Mesothelial cell of epicardium (in vitro differentiated cells): ENCODE measurements around the gene ZSCAN30. TPM values are rescaled to one million over a fixed set of nuclear protein-coding genes. Genes with fewer than 3 reads are reported as not detected.

Source experiments
- DNase-seq, 2 experiments: peaks; one replicate each; pipeline ENCODE4 v3.0.0; 2021; ENCODE audit warnings: low spot score in 2 of 2; ENCODE audit not compliant: unreplicated experiment in 2 of 2
- H3K27ac Mint-ChIP-seq: 2 replicates; pipeline ENCODE4 v1.8.0; 2021; ENCODE audit warnings: mixed read lengths
- H3K27me3 Mint-ChIP-seq: 2 replicates; pipeline ENCODE4 v1.8.0; 2021; ENCODE audit warnings: low read depth, mixed read lengths
- H3K36me3 Mint-ChIP-seq: 2 replicates; pipeline ENCODE4 v1.8.0; 2021; ENCODE audit warnings: mixed read lengths
- H3K4me1 Mint-ChIP-seq: 2 replicates; pipeline ENCODE4 v1.8.0; 2021; ENCODE audit warnings: mixed read lengths
- H3K4me3 Mint-ChIP-seq: 2 replicates; pipeline ENCODE4 v1.8.0; 2021; ENCODE audit warnings: mild to moderate bottlenecking, moderate library complexity, mixed read lengths
- H3K9me3 Mint-ChIP-seq: 2 replicates; pipeline ENCODE4 v1.8.0; 2021; ENCODE audit warnings: mixed read lengths
- CTCF ChIP-seq: fragments of 200-600 bp; sonication (generic); IDR thresholded peaks from one replicate; pipeline ENCODE4 v1.5.0; 2021; ENCODE audit warnings: antibody characterized with exemption; ENCODE audit not compliant: unreplicated experiment
- total RNA-seq: library from RNA; stranded (reverse); gene quantifications from 3 replicates; pipeline ENCODE4 v1.2.1, GENCODE V29; 2021

The ZSCAN30 gene
- total RNA-seq, 1 donor from 2014 or later: 27.1 TPM

- Mint-ChIP-seq H3K27ac (no peak overlapping the region), H3K4me3 (no peak overlapping the region), H3K36me3 (peaks cover 43% of the 10 kb centered on the region), H3K27me3 (no peaks in the 10 kb centered on the region), H3K4me1 (no peaks in the 10 kb centered on the region), H3K9me3 (peaks cover 42% of the 10 kb centered on the region)
- DNase-seq: no peak
- no peak for TF ChIP-seq CTCF
These were observed 18.4 kb downstream of the ZSCAN30 start for GRCh38 chr18:35271656-35272055.

- no peak for DNase-seq
- peaks cover 50% of the 10 kb centered on the region for H3K36me3 Mint-ChIP-seq
- H3K27me3 Mint-ChIP-seq: no peaks in the 10 kb centered on the region
- H3K27ac Mint-ChIP-seq: no peak overlapping the region
- no peak for TF ChIP-seq CTCF
- H3K4me3 Mint-ChIP-seq: no peak overlapping the region
- H3K4me1 Mint-ChIP-seq: no peaks in the 10 kb centered on the region
- peaks cover 38% of the 10 kb centered on the region for H3K9me3 Mint-ChIP-seq
These were observed 21.2 kb downstream of the ZSCAN30 start for GRCh38 chr18:35268821-35269220.

GRCh38 chr18:35267809-35268208 lies 22.2 kb downstream of the ZSCAN30 start:
- TF ChIP-seq CTCF: no peak
- Mint-ChIP-seq H3K4me3 (no peak overlapping the region), H3K27ac (no peak overlapping the region), H3K36me3 (peaks cover 47% of the 10 kb centered on the region), H3K4me1 (no peaks in the 10 kb centered on the region), H3K27me3 (no peaks in the 10 kb centered on the region), H3K9me3 (peaks cover 30% of the 10 kb centered on the region)
- no peak for DNase-seq

GRCh38 chr18:35267161-35267651 lies 22.8 kb downstream of the ZSCAN30 start:
- peaks cover 26% of the 10 kb centered on the region for H3K9me3 Mint-ChIP-seq
- DNase-seq: no peak
- peaks cover 47% of the 10 kb centered on the region for H3K36me3 Mint-ChIP-seq

GRCh38 chr18:35264409-35264808 lies 25.6 kb downstream of the ZSCAN30 start:
- Mint-ChIP-seq H3K36me3 (peaks cover 63% of the 10 kb centered on the region), H3K27ac (no peak overlapping the region), H3K9me3 (peaks cover 29% of the 10 kb centered on the region), H3K4me1 (no peaks in the 10 kb centered on the region), H3K4me3 (no peak overlapping the region), H3K27me3 (no peaks in the 10 kb centered on the region)
- no peak for TF ChIP-seq CTCF
- no peak for DNase-seq

More at GRCh38 chr18:35267161-35267651, 22.8 kb downstream of the ZSCAN30 start:
- TF ChIP-seq CTCF: no peak
- Mint-ChIP-seq H3K4me3 (no peak overlapping the region), H3K4me1 (no peaks in the 10 kb centered on the region), H3K27ac (no peak overlapping the region), H3K27me3 (no peaks in the 10 kb centered on the region)

GRCh38 chr18:35256947-35257346 lies 33.1 kb downstream of the ZSCAN30 start:
- DNase-seq: no peak
- H3K9me3 Mint-ChIP-seq: peaks cover 40% of the 10 kb centered on the region
- no peaks in the 10 kb centered on the region for H3K4me1 Mint-ChIP-seq
- no peak overlapping the region for H3K27ac Mint-ChIP-seq
- H3K4me3 Mint-ChIP-seq: no peak overlapping the region
- no peak for TF ChIP-seq CTCF
- H3K27me3 Mint-ChIP-seq: no peaks in the 10 kb centered on the region
- peaks cover 83% of the 10 kb centered on the region for H3K36me3 Mint-ChIP-seq
